Lung (tissue), 12 donors: ENCODE data around the gene CYTH1. TPM values are rescaled to one million over a fixed set of nuclear protein-coding genes. Genes with fewer than 3 reads are reported as not detected.

Experiments
- ATAC-seq: fragments of 200-7000 bp; cut with Tn5 transposase; one replicate; pipeline ENCODE4 v1.9.1; 2020; ENCODE audit warnings: moderate number of reproducible peaks; ENCODE audit not compliant: insufficient read depth, low FRiP score
- DNase-seq, 3 donors: peaks; one replicate each; pipeline ENCODE4 v3.0.0-alpha.2; 2013 to 2017
- H3K27ac ChIP-seq, 2 donors: one replicate each; pipeline ENCODE4 v1.5.1; 2013; ENCODE audit warnings: mild to moderate bottlenecking in 2 of 2, moderate library complexity in 2 of 2, control low read depth in 1 of 2, inconsistent platforms in 1 of 2, low read depth in 1 of 2, low read length in 1 of 2
- H3K27me3 ChIP-seq, 3 donors: one replicate each; pipeline ENCODE4 v1.5.1; 2013; ENCODE audit warnings: low read length in 2 of 3; ENCODE audit not compliant: control insufficient read depth in 3 of 3, insufficient read depth in 3 of 3
- H3K36me3 ChIP-seq, 4 donors: one replicate each; pipeline ENCODE4 v1.5.1; 2013; ENCODE audit warnings: low read length in 4 of 4, mild to moderate bottlenecking in 1 of 4, moderate library complexity in 1 of 4; ENCODE audit not compliant: control insufficient read depth in 4 of 4, insufficient read depth in 4 of 4
- H3K4me1 ChIP-seq, 5 donors: one replicate each; pipeline ENCODE4 v1.5.1; 2013; ENCODE audit warnings: low read length in 5 of 5, mild to moderate bottlenecking in 2 of 5, moderate library complexity in 1 of 5; ENCODE audit not compliant: control insufficient read depth in 5 of 5, insufficient read depth in 5 of 5
- H3K4me3 ChIP-seq: one replicate; pipeline ENCODE4 v1.5.1; 2013; ENCODE audit warnings: mild to moderate bottlenecking, control low read depth, moderate library complexity
- H3K9ac ChIP-seq, 2 donors: one replicate each; pipeline ENCODE4 v1.5.1; 2013; ENCODE audit warnings: low read length in 2 of 2, control low read depth in 1 of 2; ENCODE audit not compliant: insufficient read depth in 1 of 2
- H3K9me3 ChIP-seq, 4 donors: one replicate each; pipeline ENCODE4 v1.5.1; 2013; ENCODE audit warnings: low read length in 3 of 4, mild to moderate bottlenecking in 1 of 4, moderate library complexity in 1 of 4; ENCODE audit not compliant: control insufficient read depth in 4 of 4, insufficient read depth in 3 of 4
- CTCF ChIP-seq: IDR thresholded peaks from 2 replicates; pipeline ENCODE4 v1.5.1; 2012; ENCODE audit warnings: mild to moderate bottlenecking; ENCODE audit errors: control extremely low read depth, extremely low read depth
- WGBS, 2 donors: extraction: QIAGEN DNeasy Blood & Tissue Kit; methylation state at CpG; one replicate each; pipeline ENCODE4 v1.1.7; 2013; 5-methylcytosine and 5-hydroxymethylcytosine counted together
- polyA plus RNA-seq, 2 donors: library from polyadenylated mRNA; stranded (reverse); fragments of 200-250 nt; gene quantifications; one replicate each; pipeline ENCODE4 v1.2.1, GENCODE V29; 2013
- total RNA-seq, 2 donors: library from RNA; depleted of rRNA in 1 of 2; stranded (reverse); fragments of >200 nt in 1 of 2; gene quantifications; one replicate each; pipeline ENCODE4 v1.2.1, GENCODE V29; 2014 to 2021
- donor health status: control.
- donor health status: control.
- donor health status: Bipolar disorder and iron deficiency.
- donor health status: healthy.
- donor health status: DM: yes; HTN: yes; CAD: no.

Gene CYTH1
- total and polyA plus RNA-seq, 4 donors = 50.5 to 97.2 (median 76.0) TPM

GRCh38 chr17:78734793-78735641, 47.1 kb downstream of the CYTH1 start:
- peak overlapping the region; percentile 11 to 83 for H3K27ac ChIP-seq
- no peaks in the 10 kb centered on the region for H3K9me3 ChIP-seq
- H3K27me3 ChIP-seq = no peaks in the 10 kb centered on the region
- H3K4me1 ChIP-seq = peaks cover 0 to 25% (median 16%) of the 10 kb centered on the region in 5 donors
- DNase-seq (no peak), ATAC-seq (no peak)
- H3K4me3 ChIP-seq = peak overlapping the region; percentile 42
- H3K9ac ChIP-seq = peak overlapping the region in 1 of 2 donors; percentile 51
- TF ChIP-seq CTCF = no peak
- H3K36me3 ChIP-seq = no peaks in the 10 kb centered on the region
- 47 to 71% methylated on average over 16 of the region's 16 CpGs for WGBS, 2 donors

GRCh38 chr17:78732354-78732753, 49.7 kb downstream of the CYTH1 start:
- WGBS, 2 donors = 75 to 90% methylated on average over 1 of the region's 1 CpG
- Histone ChIP-seq H3K27ac (no peak overlapping the region), H3K4me3 (no peak overlapping the region), H3K27me3 (no peaks in the 10 kb centered on the region), H3K9ac (no peak overlapping the region), H3K9me3 (no peaks in the 10 kb centered on the region), H3K4me1 (peaks cover 0 to 25% (median 10%) of the 10 kb centered on the region in 5 donors), H3K36me3 (peaks cover 0 to 2% (median 0%) of the 10 kb centered on the region in 4 donors)
- TF ChIP-seq CTCF = no peak
- DNase-seq (no peak), ATAC-seq (no peak)

GRCh38 chr17:78731904-78732303, 50.2 kb downstream of the CYTH1 start:
- H3K27me3 ChIP-seq = no peaks in the 10 kb centered on the region
- H3K27ac ChIP-seq = no peak overlapping the region
- no peak for DNase-seq
- 87 to 95% methylated on average over 5 of the region's 5 CpGs for WGBS, 2 donors
- TF ChIP-seq CTCF = no peak
- no peak overlapping the region for H3K4me3 ChIP-seq
- no peak for ATAC-seq
- H3K4me1 ChIP-seq = peaks cover 0 to 23% (median 8%) of the 10 kb centered on the region in 5 donors
- no peak overlapping the region for H3K9ac ChIP-seq
- H3K9me3 ChIP-seq = no peaks in the 10 kb centered on the region
- H3K36me3 ChIP-seq = peaks cover 0 to 3% (median 0%) of the 10 kb centered on the region in 4 donors
